Measurements from ENCODE around the gene B4GALNT1.

B4GALNT1 gene

GRCh38 chr12:57579011-57579410, 54.0 kb downstream of the B4GALNT1 start:
- DNase-seq (ENCODE audit: low read depth), result no peak
- TF ChIP-seq MAX (IDR thresholded peaks at IDR 0.05; ENCODE audit: low read depth, low read length), result no peak
- TF ChIP-seq CTCF (IDR thresholded peaks at IDR 0.05; ENCODE audit: low read depth, low read length), result no peak
- TF ChIP-seq MYC (IDR thresholded peaks at IDR 0.05; ENCODE audit: low read depth, low read length), result no peak
- TF ChIP-seq POLR2A (IDR thresholded peaks at IDR 0.05; ENCODE audit: extremely low read depth, insufficient read length), result no peak
- H3K4me3 ChIP-seq (ENCODE audit: low read depth, low read length), result no peak overlapping the region

GRCh38 chr12:57577981-57578758, 54.8 kb downstream of the B4GALNT1 start:
- DNase-seq (ENCODE audit: low read depth), result no peak
- no peak for TF ChIP-seq POLR2A (IDR thresholded peaks at IDR 0.05; ENCODE audit: extremely low read depth, insufficient read length)
- TF ChIP-seq MAX (IDR thresholded peaks at IDR 0.05; ENCODE audit: low read depth, low read length), result no peak
- TF ChIP-seq CTCF (IDR thresholded peaks at IDR 0.05; ENCODE audit: low read depth, low read length), result no peak
- TF ChIP-seq MYC (IDR thresholded peaks at IDR 0.05; ENCODE audit: low read depth, low read length), result no peak
- no peak overlapping the region for H3K4me3 ChIP-seq (ENCODE audit: low read depth, low read length)

GRCh38 chr12:57576613-57577160, 56.3 kb downstream of the B4GALNT1 start:
- no peak overlapping the region for H3K4me3 ChIP-seq (ENCODE audit: low read depth, low read length)
- no peak for DNase-seq (ENCODE audit: low read depth)
- TF ChIP-seq CTCF (IDR thresholded peaks at IDR 0.05; ENCODE audit: low read depth, low read length) (no peak), MYC (IDR thresholded peaks at IDR 0.05; ENCODE audit: low read depth, low read length) (no peak), MAX (IDR thresholded peaks at IDR 0.05; ENCODE audit: low read depth, low read length) (no peak), POLR2A (IDR thresholded peaks at IDR 0.05; ENCODE audit: extremely low read depth, insufficient read length) (no peak)

All from NB4 (cell line).